ENCODE data around the gene LDLRAP1. TPM values are rescaled to one million over a fixed set of nuclear protein-coding genes. Genes with fewer than 3 reads are reported as not detected.

The LDLRAP1 gene
- total RNA-seq, 2 donors from 2014 or later = 13.9 to 14.5 TPM

- no peaks in the 10 kb centered on the region for H3K36me3 ChIP-seq (ENCODE audit: control insufficient read depth, insufficient read depth, low read length)
- no peaks in the 10 kb centered on the region for H3K4me1 ChIP-seq (ENCODE audit: control insufficient read depth, insufficient read depth, low read length)
- Mint-ChIP-seq H3K27me3 (ENCODE audit: insufficient read depth) (no peaks in the 10 kb centered on the region), H3K4me3 (no peak overlapping the region), H3K9me3 (no peaks in the 10 kb centered on the region), H3K4me1 (peaks cover 13% of the 10 kb centered on the region), H3K27ac (no peak overlapping the region), H3K36me3 (ENCODE audit: low read depth) (no peaks in the 10 kb centered on the region)
- H3K4me3 ChIP-seq (ENCODE audit: low read length) = no peak overlapping the region
- TF ChIP-seq, protein P1, sequence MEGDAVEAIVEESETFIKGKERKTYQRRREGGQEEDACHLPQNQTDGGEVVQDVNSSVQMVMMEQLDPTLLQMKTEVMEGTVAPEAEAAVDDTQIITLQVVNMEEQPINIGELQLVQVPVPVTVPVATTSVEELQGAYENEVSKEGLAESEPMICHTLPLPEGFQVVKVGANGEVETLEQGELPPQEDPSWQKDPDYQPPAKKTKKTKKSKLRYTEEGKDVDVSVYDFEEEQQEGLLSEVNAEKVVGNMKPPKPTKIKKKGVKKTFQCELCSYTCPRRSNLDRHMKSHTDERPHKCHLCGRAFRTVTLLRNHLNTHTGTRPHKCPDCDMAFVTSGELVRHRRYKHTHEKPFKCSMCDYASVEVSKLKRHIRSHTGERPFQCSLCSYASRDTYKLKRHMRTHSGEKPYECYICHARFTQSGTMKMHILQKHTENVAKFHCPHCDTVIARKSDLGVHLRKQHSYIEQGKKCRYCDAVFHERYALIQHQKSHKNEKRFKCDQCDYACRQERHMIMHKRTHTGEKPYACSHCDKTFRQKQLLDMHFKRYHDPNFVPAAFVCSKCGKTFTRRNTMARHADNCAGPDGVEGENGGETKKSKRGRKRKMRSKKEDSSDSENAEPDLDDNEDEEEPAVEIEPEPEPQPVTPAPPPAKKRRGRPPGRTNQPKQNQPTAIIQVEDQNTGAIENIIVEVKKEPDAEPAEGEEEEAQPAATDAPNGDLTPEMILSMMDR (conservative IDR thresholded peaks at IDR 0.05) = no peak
- no peak overlapping the region for H3K9ac ChIP-seq (ENCODE audit: extremely low read depth, low read length, poor library complexity, severe bottlenecking)
- peak overlapping the region; percentile 83 for H3K27ac ChIP-seq (ENCODE audit: low read depth, low read length)
- no peaks in the 10 kb centered on the region for H3K9me3 ChIP-seq (ENCODE audit: control insufficient read depth, low read length)
- 76 to 83% methylated on average over 6 to 9 of the region's 9 CpGs for WGBS, 2 experiments (ENCODE audit: insufficient coverage in 1 of 2, insufficient read length in 1 of 2)
- DNase-seq = no peak
- no peaks in the 10 kb centered on the region for H3K27me3 ChIP-seq (ENCODE audit: control insufficient read depth, insufficient read depth, low read length, poor library complexity, severe bottlenecking)
These were observed 22.8 kb downstream of the LDLRAP1 start for GRCh38 chr1:25566176-25566729.

DNA sequence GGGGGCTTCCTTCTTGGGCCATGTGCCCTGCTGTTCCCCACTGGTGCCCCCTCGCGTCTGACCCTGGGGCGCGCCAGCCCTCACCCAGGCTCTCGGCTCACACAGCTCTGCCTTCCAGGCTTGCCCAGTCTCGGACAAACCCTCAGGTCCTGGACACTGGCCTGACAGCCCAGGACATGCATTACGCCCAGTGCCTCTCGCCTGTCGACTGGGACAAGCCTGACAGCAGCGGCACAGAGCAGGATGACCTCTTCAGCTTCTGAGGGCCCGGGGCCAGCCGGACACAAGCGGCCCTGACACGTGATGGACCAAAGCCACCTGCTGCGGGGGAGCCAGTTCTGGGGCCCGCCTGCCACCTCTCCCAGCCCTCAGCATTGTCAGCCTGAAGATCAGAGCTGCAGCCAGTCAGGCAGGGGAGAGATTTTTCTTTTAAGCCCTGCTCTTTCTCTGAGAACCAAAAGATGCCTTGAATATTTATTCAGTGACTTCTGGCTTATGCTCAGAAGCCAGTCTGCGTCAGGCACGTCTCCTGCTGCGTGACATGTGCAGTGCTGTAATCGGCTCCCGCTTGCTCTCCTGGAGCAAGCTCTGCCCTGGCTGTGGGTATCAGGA is 23.4 kb downstream of the LDLRAP1 start:
- H3K27ac Mint-ChIP-seq = no peak overlapping the region
- Histone ChIP-seq H3K27me3 (ENCODE audit: control insufficient read depth, insufficient read depth, low read length, poor library complexity, severe bottlenecking) (no peaks in the 10 kb centered on the region), H3K4me1 (ENCODE audit: control insufficient read depth, insufficient read depth, low read length) (no peaks in the 10 kb centered on the region), H3K4me3 (ENCODE audit: low read length) (no peak overlapping the region), H3K9me3 (ENCODE audit: control insufficient read depth, low read length) (no peaks in the 10 kb centered on the region), H3K36me3 (ENCODE audit: control insufficient read depth, insufficient read depth, low read length) (no peaks in the 10 kb centered on the region), H3K9ac (ENCODE audit: extremely low read depth, low read length, poor library complexity, severe bottlenecking) (no peak overlapping the region), H3K27ac (ENCODE audit: low read depth, low read length) (peak overlapping the region; percentile 83)
- peaks cover 13% of the 10 kb centered on the region for H3K4me1 Mint-ChIP-seq
- H3K4me3 Mint-ChIP-seq = no peak overlapping the region
- H3K36me3 Mint-ChIP-seq (ENCODE audit: low read depth) = no peaks in the 10 kb centered on the region
- H3K9me3 Mint-ChIP-seq = no peaks in the 10 kb centered on the region
- DNase-seq = peak; percentile 78
- 74 to 87% methylated on average over 21 of the region's 21 CpGs for WGBS, 2 experiments (ENCODE audit: insufficient coverage in 1 of 2, insufficient read length in 1 of 2)
- TF ChIP-seq, protein P1 (conservative IDR thresholded peaks at IDR 0.05) = peak; percentile 29
- no peaks in the 10 kb centered on the region for H3K27me3 Mint-ChIP-seq (ENCODE audit: insufficient read depth)

GRCh38 chr1:25567710-25568089 is 24.3 kb downstream of the LDLRAP1 start:
- 72 to 89% methylated on average over 2 to 10 of the region's 10 CpGs for WGBS, 2 experiments (ENCODE audit: insufficient coverage in 1 of 2, insufficient read length in 1 of 2)
- H3K36me3 Mint-ChIP-seq (ENCODE audit: low read depth) = no peaks in the 10 kb centered on the region
- Histone ChIP-seq H3K4me3 (ENCODE audit: low read length) (no peak overlapping the region), H3K9ac (ENCODE audit: extremely low read depth, low read length, poor library complexity, severe bottlenecking) (no peak overlapping the region), H3K4me1 (ENCODE audit: control insufficient read depth, insufficient read depth, low read length) (no peaks in the 10 kb centered on the region), H3K9me3 (ENCODE audit: control insufficient read depth, low read length) (no peaks in the 10 kb centered on the region), H3K36me3 (ENCODE audit: control insufficient read depth, insufficient read depth, low read length) (no peaks in the 10 kb centered on the region), H3K27ac (ENCODE audit: low read depth, low read length) (peak overlapping the region; percentile 83), H3K27me3 (ENCODE audit: control insufficient read depth, insufficient read depth, low read length, poor library complexity, severe bottlenecking) (no peaks in the 10 kb centered on the region)
- no peak for DNase-seq
- no peaks in the 10 kb centered on the region for H3K9me3 Mint-ChIP-seq
- no peak overlapping the region for H3K4me3 Mint-ChIP-seq
- TF ChIP-seq, protein P1 (conservative IDR thresholded peaks at IDR 0.05) = no peak
- peaks cover 2% of the 10 kb centered on the region for H3K27me3 Mint-ChIP-seq (ENCODE audit: insufficient read depth)
- H3K4me1 Mint-ChIP-seq = peaks cover 15% of the 10 kb centered on the region
- peak overlapping the region; percentile 60 for H3K27ac Mint-ChIP-seq
